ENCODE measurements around the gene GRIN3B. TPM values are rescaled to one million over a fixed set of nuclear protein-coding genes. Genes with fewer than 3 reads are reported as not detected.

Gene GRIN3B
- total and polyA plus RNA-seq, 9 of the 15 experiments (the other 6 are each of a cell fraction or from before 2014, with no cell fraction given): 0.06 to 0.95 (median 0.19) TPM; not detected in 6

- TF ChIP-seq RREB1 (CRISPR knock-in tag; IDR thresholded peaks at IDR 0.05) (no peak), BRF1 (IDR thresholded peaks at IDR 0.05; ENCODE audit: borderline replicate concordance, extremely low read depth, insufficient read length) (no peak), EGR1 (conservative IDR thresholded peaks at IDR 0.05) (no peak), ZFP30 (CRISPR knock-in tag; IDR thresholded peaks at IDR 0.05; ENCODE audit: borderline replicate concordance) (no peak), ZBTB7A (IDR thresholded peaks at IDR 0.05; ENCODE audit: borderline replicate concordance, control insufficient read depth, low read depth, low read length) (no peak)
- TF ChIP-seq, protein P1, sequence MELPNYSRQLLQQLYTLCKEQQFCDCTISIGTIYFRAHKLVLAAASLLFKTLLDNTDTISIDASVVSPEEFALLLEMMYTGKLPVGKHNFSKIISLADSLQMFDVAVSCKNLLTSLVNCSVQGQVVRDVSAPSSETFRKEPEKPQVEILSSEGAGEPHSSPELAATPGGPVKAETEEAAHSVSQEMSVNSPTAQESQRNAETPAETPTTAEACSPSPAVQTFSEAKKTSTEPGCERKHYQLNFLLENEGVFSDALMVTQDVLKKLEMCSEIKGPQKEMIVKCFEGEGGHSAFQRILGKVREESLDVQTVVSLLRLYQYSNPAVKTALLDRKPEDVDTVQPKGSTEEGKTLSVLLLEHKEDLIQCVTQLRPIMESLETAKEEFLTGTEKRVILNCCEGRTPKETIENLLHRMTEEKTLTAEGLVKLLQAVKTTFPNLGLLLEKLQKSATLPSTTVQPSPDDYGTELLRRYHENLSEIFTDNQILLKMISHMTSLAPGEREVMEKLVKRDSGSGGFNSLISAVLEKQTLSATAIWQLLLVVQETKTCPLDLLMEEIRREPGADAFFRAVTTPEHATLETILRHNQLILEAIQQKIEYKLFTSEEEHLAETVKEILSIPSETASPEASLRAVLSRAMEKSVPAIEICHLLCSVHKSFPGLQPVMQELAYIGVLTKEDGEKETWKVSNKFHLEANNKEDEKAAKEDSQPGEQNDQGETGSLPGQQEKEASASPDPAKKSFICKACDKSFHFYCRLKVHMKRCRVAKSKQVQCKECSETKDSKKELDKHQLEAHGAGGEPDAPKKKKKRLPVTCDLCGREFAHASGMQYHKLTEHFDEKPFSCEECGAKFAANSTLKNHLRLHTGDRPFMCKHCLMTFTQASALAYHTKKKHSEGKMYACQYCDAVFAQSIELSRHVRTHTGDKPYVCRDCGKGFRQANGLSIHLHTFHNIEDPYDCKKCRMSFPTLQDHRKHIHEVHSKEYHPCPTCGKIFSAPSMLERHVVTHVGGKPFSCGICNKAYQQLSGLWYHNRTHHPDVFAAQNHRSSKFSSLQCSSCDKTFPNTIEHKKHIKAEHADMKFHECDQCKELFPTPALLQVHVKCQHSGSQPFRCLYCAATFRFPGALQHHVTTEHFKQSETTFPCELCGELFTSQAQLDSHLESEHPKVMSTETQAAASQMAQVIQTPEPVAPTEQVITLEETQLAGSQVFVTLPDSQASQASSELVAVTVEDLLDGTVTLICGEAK (IDR thresholded peaks at IDR 0.05): no peak; the same call in 1 of the 2 replicates
- TF ChIP-seq, protein P1 (CRISPR knock-in tag; IDR thresholded peaks at IDR 0.05): no peak
- TF ChIP-seq, protein P2, sequence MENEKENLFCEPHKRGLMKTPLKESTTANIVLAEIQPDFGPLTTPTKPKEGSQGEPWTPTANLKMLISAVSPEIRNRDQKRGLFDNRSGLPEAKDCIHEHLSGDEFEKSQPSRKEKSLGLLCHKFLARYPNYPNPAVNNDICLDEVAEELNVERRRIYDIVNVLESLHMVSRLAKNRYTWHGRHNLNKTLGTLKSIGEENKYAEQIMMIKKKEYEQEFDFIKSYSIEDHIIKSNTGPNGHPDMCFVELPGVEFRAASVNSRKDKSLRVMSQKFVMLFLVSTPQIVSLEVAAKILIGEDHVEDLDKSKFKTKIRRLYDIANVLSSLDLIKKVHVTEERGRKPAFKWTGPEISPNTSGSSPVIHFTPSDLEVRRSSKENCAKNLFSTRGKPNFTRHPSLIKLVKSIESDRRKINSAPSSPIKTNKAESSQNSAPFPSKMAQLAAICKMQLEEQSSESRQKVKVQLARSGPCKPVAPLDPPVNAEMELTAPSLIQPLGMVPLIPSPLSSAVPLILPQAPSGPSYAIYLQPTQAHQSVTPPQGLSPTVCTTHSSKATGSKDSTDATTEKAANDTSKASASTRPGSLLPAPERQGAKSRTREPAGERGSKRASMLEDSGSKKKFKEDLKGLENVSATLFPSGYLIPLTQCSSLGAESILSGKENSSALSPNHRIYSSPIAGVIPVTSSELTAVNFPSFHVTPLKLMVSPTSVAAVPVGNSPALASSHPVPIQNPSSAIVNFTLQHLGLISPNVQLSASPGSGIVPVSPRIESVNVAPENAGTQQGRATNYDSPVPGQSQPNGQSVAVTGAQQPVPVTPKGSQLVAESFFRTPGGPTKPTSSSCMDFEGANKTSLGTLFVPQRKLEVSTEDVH (IDR thresholded peaks at IDR 0.05; ENCODE audit: low read depth, partially characterized antibody): no peak
Observed at GRCh38 chr19:1040476-1041271, 40.5 kb downstream of the GRIN3B start (continued).

All from K562 (cell line).